ENCODE results near the gene NPDC1. TPM values are rescaled to one million over a fixed set of nuclear protein-coding genes. Genes with fewer than 3 reads are reported as not detected.

NPDC1 gene
- total RNA-seq, 4 donors from 2014 or later: 45.3 to 119 (median 91.5) TPM

DNA sequence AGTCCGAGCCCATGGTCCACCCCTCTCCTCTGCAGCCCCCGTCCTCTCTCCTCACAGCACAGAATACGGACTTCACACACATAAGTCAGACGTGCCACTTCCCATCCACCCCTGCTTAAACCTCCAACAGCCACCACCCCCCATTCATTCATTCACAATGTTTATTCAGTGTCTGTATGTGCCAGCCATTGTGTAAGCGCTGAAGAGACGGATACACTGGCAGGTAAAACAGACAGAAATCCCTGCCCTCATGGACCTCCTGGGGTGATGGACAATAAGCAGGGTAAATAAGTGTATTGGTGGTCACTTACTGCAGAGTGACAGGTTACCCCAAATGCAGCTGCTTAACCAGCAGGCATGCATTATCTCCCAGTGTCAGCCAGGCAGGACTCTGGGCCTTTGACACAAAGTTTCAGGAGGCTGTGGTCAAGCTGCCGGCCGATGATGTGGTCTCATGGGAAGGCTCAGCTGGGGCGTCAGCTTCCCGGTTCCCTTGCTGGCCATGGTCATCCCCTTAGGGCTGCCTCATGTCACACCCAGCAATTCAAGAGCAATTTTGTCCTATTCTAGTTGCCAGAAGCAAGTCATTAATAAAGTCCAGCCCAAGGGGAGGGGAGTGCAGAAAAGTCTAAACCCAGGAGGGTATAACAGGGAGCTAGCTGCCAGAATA, 55.6 kb downstream of the NPDC1 start:
- Histone ChIP-seq H3K4me3 (no peak overlapping the region), H3K4me1 (peaks cover 21 to 43% (median 35%) of the 10 kb centered on the region in 4 donors), H3K27me3 (peaks cover 0 to 52% (median 15%) of the 10 kb centered on the region in 4 donors), H3K9me3 (no peaks in the 10 kb centered on the region), H3K36me3 (peaks cover 4 to 18% (median 14%) of the 10 kb centered on the region in 4 donors), H3K27ac (replicated peaks in 1 of 4) (no peak overlapping the region)
- TF ChIP-seq POLR2AphosphoS5 (IDR thresholded peaks at IDR 0.05): no peak
- no peak for TF ChIP-seq EP300 (IDR thresholded peaks at IDR 0.05)
- no peak for TF ChIP-seq POLR2A (IDR thresholded peaks at IDR 0.05; ENCODE audit: low read depth)
- TF ChIP-seq, protein P1, sequence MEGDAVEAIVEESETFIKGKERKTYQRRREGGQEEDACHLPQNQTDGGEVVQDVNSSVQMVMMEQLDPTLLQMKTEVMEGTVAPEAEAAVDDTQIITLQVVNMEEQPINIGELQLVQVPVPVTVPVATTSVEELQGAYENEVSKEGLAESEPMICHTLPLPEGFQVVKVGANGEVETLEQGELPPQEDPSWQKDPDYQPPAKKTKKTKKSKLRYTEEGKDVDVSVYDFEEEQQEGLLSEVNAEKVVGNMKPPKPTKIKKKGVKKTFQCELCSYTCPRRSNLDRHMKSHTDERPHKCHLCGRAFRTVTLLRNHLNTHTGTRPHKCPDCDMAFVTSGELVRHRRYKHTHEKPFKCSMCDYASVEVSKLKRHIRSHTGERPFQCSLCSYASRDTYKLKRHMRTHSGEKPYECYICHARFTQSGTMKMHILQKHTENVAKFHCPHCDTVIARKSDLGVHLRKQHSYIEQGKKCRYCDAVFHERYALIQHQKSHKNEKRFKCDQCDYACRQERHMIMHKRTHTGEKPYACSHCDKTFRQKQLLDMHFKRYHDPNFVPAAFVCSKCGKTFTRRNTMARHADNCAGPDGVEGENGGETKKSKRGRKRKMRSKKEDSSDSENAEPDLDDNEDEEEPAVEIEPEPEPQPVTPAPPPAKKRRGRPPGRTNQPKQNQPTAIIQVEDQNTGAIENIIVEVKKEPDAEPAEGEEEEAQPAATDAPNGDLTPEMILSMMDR (IDR thresholded peaks at IDR 0.05): no peak
- WGBS: 82% methylated on average over 10 of the region's 10 CpGs
- intact Hi-C loops (cut with DNase I): loop anchor here (5.0 kb wide), 1 partner anchor 43 kb away; the partner anchor contains the start of gene C8G
- no peak for DNase-seq (ENCODE audit: extremely low spot score)

Small RNAs within 50 kb of the gene (small RNA-seq; reads per million reads assigned to genes)
- 0 reads per million in 3 donors for gene RF00153

Other genes with a start within 250 kb of the NPDC1 start
- 1 to 10 TPM in 2 of 4 donors, under 1 TPM in 2; 0.33 to 2.5 (median 1.4) TPM for gene CCDC183, start 249.8 kb downstream of the NPDC1 start, total RNA-seq
- gene RABL6, start 238.2 kb downstream of the NPDC1 start, total RNA-seq: 100 to 1,000 TPM in 1 of 4 donors, 10 to 100 TPM in 3; 56.3 to 110 (median 83.0) TPM
- 10 to 100 TPM in 3 of 4 donors, 1 to 10 TPM in 1; 3.3 to 14.0 (median 11.4) TPM for gene AJM1, start 203.7 kb downstream of the NPDC1 start, total RNA-seq
- gene PHPT1, start 196.8 kb downstream of the NPDC1 start, total RNA-seq: 10 to 100 TPM; 43.4 to 84.1 (median 53.9) TPM
- gene MAMDC4, start 193.8 kb downstream of the NPDC1 start, total RNA-seq: 1 to 10 TPM; 1.7 to 4.7 (median 2.1) TPM
- 100 to 1,000 TPM; 233 to 283 (median 247) TPM for gene EDF1, start 179.9 kb downstream of the NPDC1 start, total RNA-seq
- gene TRAF2, start 159.7 kb downstream of the NPDC1 start, total RNA-seq: 10 to 100 TPM in 2 of 4 donors, 1 to 10 TPM in 2; 6.6 to 15.5 (median 12.4) TPM
- gene FBXW5, start 101.4 kb downstream of the NPDC1 start, total RNA-seq: 100 to 1,000 TPM; 238 to 303 (median 267) TPM
- not detected for gene C8G, start 100.9 kb downstream of the NPDC1 start, total RNA-seq
- gene LCN12, start 93.9 kb downstream of the NPDC1 start, total RNA-seq: not detected
- gene PTGDS, start 68.7 kb downstream of the NPDC1 start, total RNA-seq: 10 to 100 TPM; 10.4 to 77.9 (median 51.6) TPM
- under 1 TPM in 3 of 4 donors, not detected in 1; 0.11 to 0.42 (median 0.39) TPM for gene LCNL1, start 63.2 kb downstream of the NPDC1 start, total RNA-seq
- 10 to 100 TPM; 28.8 to 39.9 (median 37.8) TPM for gene PAXX, start 53.8 kb downstream of the NPDC1 start, total RNA-seq
- gene CLIC3, start 49.6 kb downstream of the NPDC1 start, total RNA-seq: 1 to 10 TPM in 2 of 4 donors, not detected in 2; 1.4 to 2.5 TPM
- gene ABCA2, start 17.9 kb downstream of the NPDC1 start, total RNA-seq: 10 to 100 TPM; 17.4 to 30.9 (median 21.6) TPM
- under 1 TPM in 2 of 4 donors, not detected in 2; 0.32 to 0.83 TPM for gene FUT7, start 14.1 kb downstream of the NPDC1 start, total RNA-seq
- 1 to 10 TPM in 2 of 4 donors, under 1 TPM in 2; 0.42 to 1.2 (median 1.0) TPM for gene ENTPD2, start 7.9 kb upstream of the NPDC1 start, total RNA-seq
- gene SAPCD2, start 24.4 kb upstream of the NPDC1 start, total RNA-seq: under 1 TPM in 3 of 4 donors, not detected in 1; 0.17 to 0.40 (median 0.26) TPM
- 1 to 10 TPM; 3.6 to 5.8 (median 5.0) TPM for gene UAP1L1, start 31.3 kb upstream of the NPDC1 start, total RNA-seq
- 10 to 100 TPM; 22.4 to 36.6 (median 27.0) TPM for gene MAN1B1, start 40.8 kb upstream of the NPDC1 start, total RNA-seq
- gene DPP7, start 68.6 kb upstream of the NPDC1 start, total RNA-seq: 100 to 1,000 TPM in 2 of 4 donors, 10 to 100 TPM in 2; 90.1 to 121 (median 104) TPM
- gene GRIN1, start 93.0 kb upstream of the NPDC1 start, total RNA-seq: under 1 TPM in 3 of 4 donors, not detected in 1; 0.11 to 0.50 (median 0.19) TPM
- gene LRRC26, start 123.9 kb upstream of the NPDC1 start, total RNA-seq: not detected
- not detected for gene TMEM210, start 125.9 kb upstream of the NPDC1 start, total RNA-seq
- 10 to 100 TPM; 18.7 to 28.7 (median 25.1) TPM for gene ANAPC2, start 142.4 kb upstream of the NPDC1 start, total RNA-seq
- gene SSNA1, start 142.5 kb upstream of the NPDC1 start, total RNA-seq: 10 to 100 TPM; 58.2 to 99.5 (median 76.7) TPM
- 10 to 100 TPM in 1 of 4 donors, 1 to 10 TPM in 3; 4.1 to 12.6 (median 7.7) TPM for gene TPRN, start 154.6 kb upstream of the NPDC1 start, total RNA-seq
- gene TMEM203, start 159.5 kb upstream of the NPDC1 start, total RNA-seq: 10 to 100 TPM; 28.8 to 45.8 (median 34.8) TPM
- 10 to 100 TPM in 1 of 4 donors, 1 to 10 TPM in 3; 6.5 to 12.3 (median 8.0) TPM for gene NDOR1, start 159.5 kb upstream of the NPDC1 start, total RNA-seq
- 1 to 10 TPM; 1.2 to 4.2 (median 2.4) TPM for gene RNF208, start 176.1 kb upstream of the NPDC1 start, total RNA-seq
- gene CYSRT1, start 179.0 kb upstream of the NPDC1 start, total RNA-seq: under 1 TPM in 3 of 4 donors, not detected in 1; 0.33 to 0.45 (median 0.40) TPM
- gene RNF224, start 181.3 kb upstream of the NPDC1 start, total RNA-seq: not detected
- gene SLC34A3, start 184.7 kb upstream of the NPDC1 start, total RNA-seq: not detected
- 100 to 1,000 TPM; 227 to 469 (median 304) TPM for gene TUBB4B, start 195.1 kb upstream of the NPDC1 start, total RNA-seq
- not detected for gene STPG3, start 205.1 kb upstream of the NPDC1 start, total RNA-seq
- 10 to 100 TPM; 26.6 to 73.2 (median 48.8) TPM for gene NELFB, start 209.2 kb upstream of the NPDC1 start, total RNA-seq
- gene TOR4A, start 231.5 kb upstream of the NPDC1 start, total RNA-seq: 1 to 10 TPM; 5.0 to 9.2 (median 7.3) TPM